Thyroid gland (tissue), 4 donors: ENCODE data around the gene FGD3.

Experiments
- POLR2A ChIP-seq, 2 donors: fragments of 450-650 bp; IDR thresholded peaks; one replicate each; pipeline ENCODE4 v1.6.1; 2017; ENCODE audit warnings: antibody characterized with exemption in 2 of 2, mild to moderate bottlenecking in 2 of 2, moderate library complexity in 1 of 2
- TF ChIP-seq, protein P1 (sequence below), 6 experiments: fragments of 200-600 bp in 3 of 6; fragments of 450-650 bp in 3 of 6; sonication (generic) in 3 of 6; IDR thresholded peaks; one replicate each; pipeline ENCODE4 v1.5.1; 2016 to 2019; ENCODE audit warnings: antibody characterized with exemption in 6 of 6, mild to moderate bottlenecking in 2 of 6, inconsistent platforms in 1 of 6, moderate library complexity in 1 of 6

DNA sequence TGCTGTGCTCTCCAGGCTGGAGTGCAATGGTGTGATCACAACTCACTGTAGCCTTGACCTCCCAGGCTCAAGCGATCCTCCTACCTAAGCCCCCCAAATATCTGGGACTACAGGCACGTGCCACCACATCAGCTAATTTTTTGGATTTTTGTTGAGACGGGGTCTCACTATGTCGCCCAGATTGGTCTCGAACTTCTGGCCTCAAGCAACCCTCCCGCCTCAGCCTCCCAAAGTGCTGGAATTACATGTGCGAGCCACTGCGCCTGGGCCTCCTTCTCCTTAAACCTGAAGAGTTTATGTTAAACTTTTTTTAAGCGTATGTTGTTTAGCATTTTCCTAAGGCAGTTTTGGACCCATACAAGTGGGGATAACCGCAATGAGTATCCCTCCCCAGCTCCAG lies 80.4 kb downstream of the FGD3 start:
- TF ChIP-seq, protein P1, sequence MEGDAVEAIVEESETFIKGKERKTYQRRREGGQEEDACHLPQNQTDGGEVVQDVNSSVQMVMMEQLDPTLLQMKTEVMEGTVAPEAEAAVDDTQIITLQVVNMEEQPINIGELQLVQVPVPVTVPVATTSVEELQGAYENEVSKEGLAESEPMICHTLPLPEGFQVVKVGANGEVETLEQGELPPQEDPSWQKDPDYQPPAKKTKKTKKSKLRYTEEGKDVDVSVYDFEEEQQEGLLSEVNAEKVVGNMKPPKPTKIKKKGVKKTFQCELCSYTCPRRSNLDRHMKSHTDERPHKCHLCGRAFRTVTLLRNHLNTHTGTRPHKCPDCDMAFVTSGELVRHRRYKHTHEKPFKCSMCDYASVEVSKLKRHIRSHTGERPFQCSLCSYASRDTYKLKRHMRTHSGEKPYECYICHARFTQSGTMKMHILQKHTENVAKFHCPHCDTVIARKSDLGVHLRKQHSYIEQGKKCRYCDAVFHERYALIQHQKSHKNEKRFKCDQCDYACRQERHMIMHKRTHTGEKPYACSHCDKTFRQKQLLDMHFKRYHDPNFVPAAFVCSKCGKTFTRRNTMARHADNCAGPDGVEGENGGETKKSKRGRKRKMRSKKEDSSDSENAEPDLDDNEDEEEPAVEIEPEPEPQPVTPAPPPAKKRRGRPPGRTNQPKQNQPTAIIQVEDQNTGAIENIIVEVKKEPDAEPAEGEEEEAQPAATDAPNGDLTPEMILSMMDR (IDR thresholded peaks at IDR 0.05) = no peak
- no peak for TF ChIP-seq POLR2A (IDR thresholded peaks at IDR 0.05)
